Natural killer cell (primary cell): Measurements from ENCODE around the gene RPL19. TPM values are rescaled to one million over a fixed set of nuclear protein-coding genes. Genes with fewer than 3 reads are reported as not detected.

Source experiments
- ATAC-seq, 3 donors: fragments of 150-1000 bp in 2 of 3; fragments of 200-7000 bp in 1 of 3; cut with Tn5 transposase; 1 replicate in 1 of 3; 2 replicates in 2 of 3; pipeline ENCODE4 v1.10.0; 2021; ENCODE audit warnings: mild to moderate bottlenecking in 2 of 3, moderate library complexity in 2 of 3
- DNase-seq, 2 donors: peaks; one replicate each; pipeline versions ENCODE4 v3.0.0 to v3.0.0-alpha.2; 2013 to 2021; ENCODE audit warnings: mixed read lengths in 1 of 2
- H3K27ac ChIP-seq: one replicate; pipeline ENCODE4 v1.5.1; 2013; ENCODE audit warnings: mild to moderate bottlenecking, low read length
- H3K27me3 ChIP-seq: one replicate; pipeline ENCODE4 v1.6.1; 2013; ENCODE audit warnings: low read length; ENCODE audit not compliant: control insufficient read depth, insufficient read depth
- H3K36me3 ChIP-seq: one replicate; pipeline ENCODE4 v1.6.1; 2013; ENCODE audit warnings: low read length; ENCODE audit not compliant: control insufficient read depth, insufficient read depth
- H3K4me1 ChIP-seq: one replicate; pipeline ENCODE4 v1.6.1; 2013; ENCODE audit warnings: low read length; ENCODE audit not compliant: control insufficient read depth, insufficient read depth
- H3K4me3 ChIP-seq: one replicate; pipeline ENCODE4 v1.5.1; 2013; ENCODE audit warnings: low read length
- H3K9me3 ChIP-seq: one replicate; pipeline ENCODE4 v1.6.1; 2013; ENCODE audit warnings: low read length; ENCODE audit not compliant: control insufficient read depth, insufficient read depth
- H3K27ac Mint-ChIP-seq, 2 donors: one replicate each; pipeline ENCODE4 v1.8.0; 2022; ENCODE audit warnings: mild to moderate bottlenecking in 2 of 2, mixed read lengths in 2 of 2, moderate library complexity in 1 of 2
- H3K27me3 Mint-ChIP-seq, 2 donors: one replicate each; pipeline ENCODE4 v1.8.0; 2022; ENCODE audit warnings: low read depth in 2 of 2, mixed read lengths in 2 of 2
- H3K36me3 Mint-ChIP-seq: one replicate; pipeline ENCODE4 v1.8.0; 2022; ENCODE audit warnings: mixed read lengths
- H3K4me1 Mint-ChIP-seq, 2 donors: one replicate each; pipeline ENCODE4 v1.8.0; 2022; ENCODE audit warnings: mixed read lengths in 2 of 2
- H3K4me3 Mint-ChIP-seq: one replicate; pipeline ENCODE4 v1.8.0; 2022; ENCODE audit warnings: mild to moderate bottlenecking, moderate library complexity, mixed read lengths
- H3K9me3 Mint-ChIP-seq, 2 donors: one replicate each; pipeline ENCODE4 v1.8.0; 2022; ENCODE audit warnings: mixed read lengths in 2 of 2
- WGBS: methylation state at CpG from one replicate; pipeline ENCODE4 v1.1.7; 2013; ENCODE audit warnings: missing lambda C conversion rate; ENCODE audit not compliant: insufficient coverage; 5-methylcytosine and 5-hydroxymethylcytosine counted together
- intact Hi-C: fragments of 100-400 bp; cut with micrococcal nuclease; formaldehyde crosslinking; loops from one replicate; pipeline ENCODE4 v1.14.2; 2022
- total RNA-seq, 4 donors: library from RNA; stranded (reverse); fragments of 120-200 nt in 1 of 4; gene quantifications; one replicate each; pipeline versions ENCODE4 v1.2.3 to v1.2.4, GENCODE V29; 2013 to 2022
- TF ChIP-seq, protein P1 (sequence below): fragments of 200-600 bp; IDR thresholded peaks from one replicate; pipeline ENCODE4 v1.8.0; 2022; ENCODE audit warnings: antibody characterized with exemption

RPL19 gene
- total RNA-seq, 3 donors from 2014 or later (not counting 1 experiment from before 2014, with no cell fraction given) = 1,182 to 1,484 (median 1,482) TPM

DNA sequence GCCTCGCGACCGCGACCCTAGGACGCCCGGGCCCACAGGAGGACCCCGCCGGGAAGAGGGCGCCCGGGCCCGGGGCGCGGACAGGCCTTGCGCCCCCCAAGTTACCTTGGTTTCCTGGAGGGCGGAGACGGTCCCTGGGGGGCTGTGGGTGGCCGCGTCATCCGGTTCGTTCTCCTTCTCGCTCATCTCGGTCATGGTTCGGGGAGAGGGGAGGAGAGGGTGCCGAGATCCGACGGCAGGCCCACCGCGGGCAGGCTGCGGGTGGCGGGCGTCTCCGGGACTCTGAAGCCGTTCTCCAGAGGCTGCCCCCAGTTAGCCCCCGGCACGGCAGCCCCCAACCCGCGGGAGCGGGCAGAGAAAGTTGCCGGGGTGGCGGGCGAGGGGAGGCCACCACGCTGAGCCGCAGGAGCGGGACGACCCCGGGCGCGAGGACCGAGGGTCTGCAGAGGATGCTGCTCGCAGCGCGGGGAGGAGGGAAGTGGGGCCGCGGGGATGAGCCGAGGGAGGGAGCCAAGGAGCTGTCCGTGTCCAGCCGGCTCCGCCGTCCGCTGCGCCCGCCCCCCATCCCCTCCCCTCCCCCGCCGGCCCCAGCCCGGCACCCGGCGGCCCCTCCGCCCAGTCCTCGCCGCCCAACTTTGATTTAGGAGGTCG is 25.4 kb downstream of the RPL19 start, which contains the start of gene STAC2:
STAC2 (minus strand) TSS at position 638 of the 651 bp plus-strand sequence; CDS start at position 195, 443 bp downstream.
- Mint-ChIP-seq H3K4me1 (peaks cover 6 to 15% of the 10 kb centered on the region in 2 donors), H3K27me3 (peaks cover 27 to 46% of the 10 kb centered on the region in 2 donors), H3K4me3 (peak within 1 kb of the TSS; percentile 78), H3K9me3 (no peaks in the 10 kb centered on the region), H3K27ac (no peak within 1 kb of the TSS), H3K36me3 (no peaks in the 10 kb centered on the region)
- no peak for DNase-seq
- H3K9me3 ChIP-seq = no peaks in the 10 kb centered on the region
- intact Hi-C loops = no loop called here
- H3K4me3 ChIP-seq = no peak within 1 kb of the TSS
- peaks cover 11% of the 10 kb centered on the region for H3K4me1 ChIP-seq
- 2% methylated on average over 62 of the region's 71 CpGs for WGBS
- TF ChIP-seq, protein P1, sequence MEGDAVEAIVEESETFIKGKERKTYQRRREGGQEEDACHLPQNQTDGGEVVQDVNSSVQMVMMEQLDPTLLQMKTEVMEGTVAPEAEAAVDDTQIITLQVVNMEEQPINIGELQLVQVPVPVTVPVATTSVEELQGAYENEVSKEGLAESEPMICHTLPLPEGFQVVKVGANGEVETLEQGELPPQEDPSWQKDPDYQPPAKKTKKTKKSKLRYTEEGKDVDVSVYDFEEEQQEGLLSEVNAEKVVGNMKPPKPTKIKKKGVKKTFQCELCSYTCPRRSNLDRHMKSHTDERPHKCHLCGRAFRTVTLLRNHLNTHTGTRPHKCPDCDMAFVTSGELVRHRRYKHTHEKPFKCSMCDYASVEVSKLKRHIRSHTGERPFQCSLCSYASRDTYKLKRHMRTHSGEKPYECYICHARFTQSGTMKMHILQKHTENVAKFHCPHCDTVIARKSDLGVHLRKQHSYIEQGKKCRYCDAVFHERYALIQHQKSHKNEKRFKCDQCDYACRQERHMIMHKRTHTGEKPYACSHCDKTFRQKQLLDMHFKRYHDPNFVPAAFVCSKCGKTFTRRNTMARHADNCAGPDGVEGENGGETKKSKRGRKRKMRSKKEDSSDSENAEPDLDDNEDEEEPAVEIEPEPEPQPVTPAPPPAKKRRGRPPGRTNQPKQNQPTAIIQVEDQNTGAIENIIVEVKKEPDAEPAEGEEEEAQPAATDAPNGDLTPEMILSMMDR = no peak
- no peaks in the 10 kb centered on the region for H3K36me3 ChIP-seq
- no peak within 1 kb of the TSS for H3K27ac ChIP-seq
- peaks cover 28% of the 10 kb centered on the region for H3K27me3 ChIP-seq
- peak in 1 of 3 donors; percentile 40 for ATAC-seq

DNA sequence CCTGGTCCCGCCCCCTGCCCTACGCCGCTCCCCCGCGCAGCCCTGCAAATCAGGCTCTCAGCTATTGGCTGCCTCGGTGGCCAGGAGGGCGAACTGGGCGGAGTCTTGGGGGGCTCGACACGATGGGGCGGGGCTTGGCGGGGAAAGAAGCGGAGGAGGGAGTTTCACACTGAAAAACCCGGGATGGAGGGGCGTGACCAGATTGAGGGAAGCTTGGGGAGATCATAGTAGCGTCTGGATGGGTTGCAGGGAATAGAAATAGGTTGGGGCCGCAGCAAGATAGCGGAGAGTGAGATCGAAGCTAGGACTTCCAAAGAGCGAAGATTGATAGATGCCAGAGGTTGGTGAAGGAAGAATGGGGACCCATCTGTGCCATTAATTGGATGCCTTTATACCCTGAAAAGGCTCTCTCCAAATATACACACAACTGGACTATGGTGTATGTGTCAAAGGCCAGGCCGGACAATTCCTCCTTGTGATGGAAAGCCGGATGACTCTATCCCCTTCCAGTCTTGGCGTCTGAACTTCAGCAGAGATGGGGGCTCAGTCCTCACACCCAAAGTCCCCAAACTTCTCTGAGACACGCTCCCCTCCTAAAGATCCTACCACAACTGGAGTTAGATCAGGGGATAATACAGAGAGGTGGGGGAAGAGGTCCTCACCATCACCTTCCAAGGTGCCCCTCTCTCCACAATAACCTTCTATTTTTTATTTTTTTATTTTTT is 26.0 kb downstream of the RPL19 start:
- Histone ChIP-seq H3K4me1 (peaks cover 11% of the 10 kb centered on the region), H3K27me3 (peaks cover 28% of the 10 kb centered on the region), H3K9me3 (no peaks in the 10 kb centered on the region), H3K36me3 (no peaks in the 10 kb centered on the region), H3K4me3 (no peak overlapping the region), H3K27ac (no peak overlapping the region)
- 14% methylated on average over 23 of the region's 24 CpGs for WGBS
- H3K4me1 Mint-ChIP-seq = peaks cover 6 to 15% of the 10 kb centered on the region in 2 donors
- DNase-seq (peak in 1 of 2 donors; percentile 67), ATAC-seq (peak; percentile 52 to 83 (median 74))
- H3K9me3 Mint-ChIP-seq = no peaks in the 10 kb centered on the region
- TF ChIP-seq, protein P1 = no peak
- H3K36me3 Mint-ChIP-seq = no peaks in the 10 kb centered on the region
- intact Hi-C loops = no loop called here
- H3K27ac Mint-ChIP-seq = no peak overlapping the region
- peak overlapping the region; percentile 78 for H3K4me3 Mint-ChIP-seq
- peaks cover 27 to 49% of the 10 kb centered on the region in 2 donors for H3K27me3 Mint-ChIP-seq

GRCh38 chr17:39227364-39227919 is 27.4 kb downstream of the RPL19 start:
- Mint-ChIP-seq H3K4me3 (no peak overlapping the region), H3K4me1 (peaks cover 16 to 26% of the 10 kb centered on the region in 2 donors), H3K27ac (no peak overlapping the region), H3K27me3 (peaks cover 37 to 49% of the 10 kb centered on the region in 2 donors), H3K9me3 (no peaks in the 10 kb centered on the region), H3K36me3 (no peaks in the 10 kb centered on the region)
- peaks cover 22% of the 10 kb centered on the region for H3K4me1 ChIP-seq
- DNase-seq (no peak), ATAC-seq (no peak)
- H3K36me3 ChIP-seq = no peaks in the 10 kb centered on the region
- no peak overlapping the region for H3K4me3 ChIP-seq
- 86% methylated on average over 1 of the region's 2 CpGs for WGBS
- TF ChIP-seq, protein P1 = no peak
- intact Hi-C loops = no loop called here
- H3K9me3 ChIP-seq = no peaks in the 10 kb centered on the region
- no peak overlapping the region for H3K27ac ChIP-seq
- peaks cover 28% of the 10 kb centered on the region for H3K27me3 ChIP-seq
